ENCODE measurements around the gene CLIP4. TPM values are rescaled to one million over a fixed set of nuclear protein-coding genes. Genes with fewer than 3 reads are reported as not detected.

CLIP4 gene
- total and polyA plus RNA-seq, 2 of the 4 experiments (the other 2 are of a cell fraction), result 29.7 to 66.3 TPM

GRCh38 chr2:29202819-29203495, 87.7 kb downstream of the CLIP4 start:
- no peak overlapping the region for H2BK20ac ChIP-seq (ENCODE audit: low read depth, low read length)
- no peak overlapping the region for H3K9ac ChIP-seq (ENCODE audit: low read depth, low read length)
- no peak for DNase-seq
- H3K4me3 ChIP-seq (ENCODE audit: insufficient read depth, low read depth, low read length), result no peak overlapping the region
- dilution Hi-C loops (cut with HindIII; ENCODE audit: low sequenced_read_pairs, unreplicated experiment), result no loop called here
- no peak overlapping the region for H2AFZ ChIP-seq (replicated peaks; ENCODE audit: low read length, poor library complexity)
- ChIA-PET POLR2A (ENCODE audit: unreplicated experiment) (no interaction called here), CTCF (no interaction called here)
- no peak for ATAC-seq (ENCODE audit: low read depth)
- no peaks in the 10 kb centered on the region for H3K27me3 ChIP-seq (ENCODE audit: control insufficient read depth, insufficient read depth, low read length)
- no peak overlapping the region for H4K91ac ChIP-seq (ENCODE audit: insufficient read depth, low read depth, low read length)
- no peak overlapping the region for H2AK9ac ChIP-seq (replicated peaks; ENCODE audit: low read depth, low read length, poor library complexity)
- H4K8ac ChIP-seq (ENCODE audit: low read depth in 2 of 2, low read length in 2 of 2), result no peak overlapping the region
- no peak overlapping the region for H3K56ac ChIP-seq (ENCODE audit: extremely low read depth, insufficient read depth, low read length)
- H3K9me3 ChIP-seq (ENCODE audit: control insufficient read depth, insufficient read depth, low read length), result no peaks in the 10 kb centered on the region
- H3K79me1 ChIP-seq (ENCODE audit: low read depth in 1 of 2, low read length in 2 of 2), result no peaks in the 10 kb centered on the region
- H3K23ac ChIP-seq (ENCODE audit: low read depth, low read length), result no peak overlapping the region
- TF ChIP-seq POLR2A (IDR thresholded peaks at IDR 0.05; ENCODE audit: low read depth, low read length), result no peak
- H3K36me3 ChIP-seq (ENCODE audit: control insufficient read depth, insufficient read depth, low read length), result no peaks in the 10 kb centered on the region
- H2BK120ac ChIP-seq (ENCODE audit: low read depth, low read length), result no peak overlapping the region
- H4K5ac ChIP-seq (ENCODE audit: low read depth, low read length), result no peak overlapping the region
- no peak overlapping the region for H3K18ac ChIP-seq (ENCODE audit: low read depth, low read length)
- H3K14ac ChIP-seq (replicated peaks; ENCODE audit: low read depth, low read length), result no peak overlapping the region
- in situ Hi-C loops (cut with MboI; ENCODE audit: low sequenced_read_pairs), result no loop called here
- H4K20me1 ChIP-seq (ENCODE audit: insufficient read depth, low read length), result no peaks in the 10 kb centered on the region
- no peak overlapping the region for H3K4ac ChIP-seq (ENCODE audit: low read depth, low read length)
- peaks cover 9% of the 10 kb centered on the region for H3K4me1 ChIP-seq (ENCODE audit: control insufficient read depth, insufficient read depth, low read length)
- BruUV-seq (replicated peaks), result no TSS peak
- intact Hi-C loops (cut with micrococcal nuclease), result no loop called here
- H3K27ac ChIP-seq (ENCODE audit: insufficient read depth, low read length), result no peak overlapping the region
- no peak overlapping the region for H2BK15ac ChIP-seq (ENCODE audit: low read depth, low read length)
- no peak overlapping the region for H2AK5ac ChIP-seq (ENCODE audit: low read depth, low read length)
- H3K4me2 ChIP-seq (ENCODE audit: low read depth, low read length), result no peak overlapping the region
- WGBS, 2 experiments (ENCODE audit: extremely low coverage in 2 of 2, insufficient read length in 1 of 2), result no CpG with 5 or more reads among the region's 5 CpGs
- H3K9me1 ChIP-seq (ENCODE audit: insufficient read depth, low read length), result peaks cover 3% of the 10 kb centered on the region; the same call in 1 of the 2 replicates
- H2BK5ac ChIP-seq (ENCODE audit: low read depth, low read length, poor library complexity, severe bottlenecking), result no peak overlapping the region
